HFFc6 (cell line): ENCODE measurements around the gene PRKCE. TPM values are rescaled to one million over a fixed set of nuclear protein-coding genes. Genes with fewer than 3 reads are reported as not detected.

Source experiments
- DNase-seq: peaks from one replicate; pipeline ENCODE4 v3.0.0-alpha.2; 2018
- H3K27ac Mint-ChIP-seq: 2 replicates; pipeline ENCODE4 v1.8.0; 2020; ENCODE audit warnings: mild to moderate bottlenecking, mixed read lengths
- H3K27me3 Mint-ChIP-seq: 2 replicates; pipeline ENCODE4 v1.8.0; 2021; ENCODE audit warnings: mild to moderate bottlenecking, moderate library complexity, mixed read lengths; ENCODE audit not compliant: insufficient read depth
- H3K36me3 Mint-ChIP-seq: 2 replicates; pipeline ENCODE4 v1.8.0; 2021; ENCODE audit warnings: low read depth, mixed read lengths
- H3K4me1 Mint-ChIP-seq: 2 replicates; pipeline ENCODE4 v1.8.0; 2020; ENCODE audit warnings: low read depth, mixed read lengths
- H3K4me3 Mint-ChIP-seq: 2 replicates; pipeline ENCODE4 v1.8.0; 2020; ENCODE audit warnings: mild to moderate bottlenecking, moderate library complexity, mixed read lengths
- H3K9me3 Mint-ChIP-seq: 2 replicates; pipeline ENCODE4 v1.8.0; 2020; ENCODE audit warnings: mild to moderate bottlenecking, mixed read lengths
- CTCF ChIP-seq: fragments of 200-600 bp; sonication (generic); IDR thresholded peaks from 2 replicates; pipeline ENCODE4 v1.5.0; 2021; ENCODE audit warnings: antibody characterized with exemption, mild to moderate bottlenecking
- total RNA-seq, 6 experiments: library from RNA; stranded (reverse); fragmentation: NEBNext Ultra II Directional; extraction: Animal tissue kit (Norgen Biotek cat#: 25700); gene quantifications; 2 replicates in 1 of 6; 3 replicates in 5 of 6; pipeline ENCODE4 v1.2.3, GENCODE V29; 2021

PRKCE gene
- total RNA-seq, 6 experiments from 2014 or later: 10.8 to 13.7 (median 12.0) TPM

GRCh38 chr2:45781464-45781811 is 130.0 kb downstream of the PRKCE start:
- no peaks in the 10 kb centered on the region for H3K9me3 Mint-ChIP-seq

GRCh38 chr2:45782436-45782835 is 131.0 kb downstream of the PRKCE start:
- DNase-seq: no peak
- Mint-ChIP-seq H3K36me3 (no peaks in the 10 kb centered on the region), H3K27ac (no peak overlapping the region), H3K4me1 (peaks cover 13% of the 10 kb centered on the region), H3K9me3 (no peaks in the 10 kb centered on the region), H3K27me3 (no peaks in the 10 kb centered on the region; the same call in 1 of the 2 replicates), H3K4me3 (no peak overlapping the region)
- no peak for TF ChIP-seq CTCF

More at GRCh38 chr2:45781464-45781811, 130.0 kb downstream of the PRKCE start:
- Mint-ChIP-seq H3K36me3 (no peaks in the 10 kb centered on the region), H3K4me3 (no peak overlapping the region), H3K27ac (no peak overlapping the region), H3K4me1 (peaks cover 23% of the 10 kb centered on the region), H3K27me3 (no peaks in the 10 kb centered on the region; the same call in 1 of the 2 replicates)
- DNase-seq: no peak
- no peak for TF ChIP-seq CTCF

- H3K9me3 Mint-ChIP-seq: no peaks in the 10 kb centered on the region
- no peak for DNase-seq
- TF ChIP-seq CTCF: no peak
- peaks cover 12% of the 10 kb centered on the region for H3K4me1 Mint-ChIP-seq
- H3K4me3 Mint-ChIP-seq: no peak overlapping the region
- no peaks in the 10 kb centered on the region for H3K36me3 Mint-ChIP-seq
- no peak overlapping the region for H3K27ac Mint-ChIP-seq
- no peaks in the 10 kb centered on the region; the same call in 1 of the 2 replicates for H3K27me3 Mint-ChIP-seq
Observed at GRCh38 chr2:45782986-45783385, 131.5 kb downstream of the PRKCE start.

GRCh38 chr2:45786030-45786835 is 134.8 kb downstream of the PRKCE start:
- no peak for DNase-seq
- no peak for TF ChIP-seq CTCF
- Mint-ChIP-seq H3K9me3 (no peaks in the 10 kb centered on the region), H3K4me3 (no peak overlapping the region), H3K4me1 (no peaks in the 10 kb centered on the region), H3K27ac (no peak overlapping the region), H3K27me3 (no peaks in the 10 kb centered on the region; the same call in 1 of the 2 replicates), H3K36me3 (no peaks in the 10 kb centered on the region)

GRCh38 chr2:45786836-45787357 is 135.4 kb downstream of the PRKCE start:
- Mint-ChIP-seq H3K36me3 (no peaks in the 10 kb centered on the region), H3K27me3 (no peaks in the 10 kb centered on the region; the same call in none of the 2 replicates), H3K4me1 (no peaks in the 10 kb centered on the region), H3K9me3 (no peaks in the 10 kb centered on the region), H3K27ac (no peak overlapping the region), H3K4me3 (no peak overlapping the region)
- DNase-seq: no peak
- TF ChIP-seq CTCF: no peak
